Activated CD8-positive, alpha-beta T cell treated with anti-CD3 and anti-CD28 coated beads, Interleukin-2, amount 10 ng/mL, durations not matched to agents 7 days and 5 days (primary cell): ENCODE measurements around the gene C1orf141. TPM values are rescaled to one million over a fixed set of nuclear protein-coding genes. Genes with fewer than 3 reads are reported as not detected.
A peak's percentile ranks its signal among the peaks of the same experiment; 100 is the strongest.

ENCODE experiments used
- ATAC-seq: fragments of 150-1000 bp; cut with Tn5 transposase; one replicate; pipeline ENCODE4 v1.10.0; 2021; ENCODE audit warnings: moderate library complexity
- CTCF ChIA-PET: fragments of 350-600 bp; sonication (Branson Sonifier 250); formaldehyde crosslinking; loops from one replicate; lab custom pipeline; 2021; ENCODE audit warnings: antibody characterized with exemption; lab: Charles Lee
- POLR2A ChIA-PET: fragments of 350-600 bp; sonication (Branson Sonifier 250); formaldehyde crosslinking; loops from one replicate; lab custom pipeline; 2021; ENCODE audit warnings: antibody characterized with exemption; lab: Charles Lee
- DNase-seq: peaks from one replicate; pipeline ENCODE4 v3.0.0-alpha.2; 2020
- H3K27ac Mint-ChIP-seq: one replicate; pipeline ENCODE4 v1.8.0; 2021; ENCODE audit warnings: mild to moderate bottlenecking, mixed read lengths
- H3K27me3 Mint-ChIP-seq: one replicate; pipeline ENCODE4 v1.8.0; 2021; ENCODE audit warnings: low read depth, mixed read lengths
- H3K36me3 Mint-ChIP-seq: one replicate; pipeline ENCODE4 v1.8.0; 2021; ENCODE audit warnings: low read depth, mixed read lengths
- H3K4me1 Mint-ChIP-seq: one replicate; pipeline ENCODE4 v1.8.0; 2021; ENCODE audit warnings: low read depth, mixed read lengths
- H3K4me3 Mint-ChIP-seq: one replicate; pipeline ENCODE4 v1.8.0; 2021; ENCODE audit warnings: mild to moderate bottlenecking, mixed read lengths
- H3K9me3 Mint-ChIP-seq: one replicate; pipeline ENCODE4 v1.8.0; 2022; ENCODE audit warnings: mixed read lengths; ENCODE audit not compliant: insufficient read depth
- total RNA-seq, 2 experiments: library from RNA; stranded (reverse); gene quantifications; one replicate each; pipeline ENCODE4 v1.2.3, GENCODE V29; 2021

C1orf141 gene
- total RNA-seq: not detected

DNA sequence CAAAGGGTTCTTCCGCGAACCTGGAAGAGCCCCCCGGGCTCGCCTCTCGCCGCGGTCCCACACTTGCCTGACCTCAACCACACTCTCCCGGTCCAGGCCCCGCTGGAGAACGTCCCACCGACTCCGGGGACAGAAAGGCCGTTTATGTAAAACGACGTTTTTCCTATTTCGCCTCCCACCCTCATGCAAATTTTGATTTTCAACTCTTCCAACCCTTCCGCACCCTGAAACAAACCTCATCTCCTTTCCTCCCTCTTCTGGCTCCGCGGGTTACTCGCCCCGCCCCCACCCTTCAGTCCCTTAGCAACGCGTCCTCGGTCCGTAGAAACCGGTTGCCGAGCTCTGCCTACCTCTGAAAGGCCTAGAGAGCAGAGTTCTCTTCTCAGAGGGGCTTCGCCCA is at the start of gene C1orf141:
Gene C1orf141 (minus strand): TSS at position 276 of the 400 bp plus-strand sequence. CDS start 7,730 bp downstream, outside the sequence.
- POLR2A ChIA-PET: no interaction called here
- H3K4me1 Mint-ChIP-seq: peaks cover 13% of the 10 kb centered on the region
- ATAC-seq (peak; percentile 77), DNase-seq (peak; percentile 35)
- no peak within 1 kb of the TSS for H3K27ac Mint-ChIP-seq
- H3K9me3 Mint-ChIP-seq: no peaks in the 10 kb centered on the region
- no peaks in the 10 kb centered on the region for H3K27me3 Mint-ChIP-seq
- CTCF ChIA-PET: interaction anchor here (0.9 to 5.3 kb wide), 3 partner anchors 11 to 80 kb away, joined by 3 to 24 read pairs (median 3); no protein-coding TSS in a partner anchor
- H3K4me3 Mint-ChIP-seq: peak within 1 kb of the TSS; percentile 63
- no peaks in the 10 kb centered on the region for H3K36me3 Mint-ChIP-seq

DNA sequence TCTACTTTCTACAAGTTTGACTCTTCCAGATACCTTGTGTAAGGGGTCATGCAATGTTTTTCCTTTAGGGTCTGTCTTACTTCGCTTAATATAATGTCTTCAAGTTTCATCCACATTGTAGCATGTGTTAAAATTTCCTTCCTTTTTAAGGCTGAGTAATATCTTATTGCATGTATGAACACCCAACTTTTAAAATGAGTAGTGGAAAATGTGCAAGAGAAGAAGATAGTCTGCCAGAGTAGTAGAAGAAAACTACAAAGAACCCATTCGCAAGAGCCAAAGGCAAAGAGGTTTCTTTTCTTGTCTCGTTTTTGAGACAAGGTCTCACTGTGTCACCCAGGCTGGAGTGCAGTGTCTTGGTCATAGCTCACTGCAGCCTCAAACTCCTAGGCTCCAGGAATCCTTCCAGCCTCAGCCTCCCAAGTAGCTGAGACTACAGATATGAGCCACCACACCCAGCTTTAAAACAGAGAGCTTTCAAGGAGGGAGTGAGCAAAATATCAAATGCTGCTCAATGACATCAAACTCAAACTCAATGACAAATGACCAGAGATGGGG is 40.8 kb upstream of the C1orf141 start:
- CTCF ChIA-PET: interaction anchor here (0.8 to 1.9 kb wide), 3 partner anchors 15 to 36 kb away, joined by 3 to 7 read pairs (median 4); no protein-coding TSS in a partner anchor

DNA sequence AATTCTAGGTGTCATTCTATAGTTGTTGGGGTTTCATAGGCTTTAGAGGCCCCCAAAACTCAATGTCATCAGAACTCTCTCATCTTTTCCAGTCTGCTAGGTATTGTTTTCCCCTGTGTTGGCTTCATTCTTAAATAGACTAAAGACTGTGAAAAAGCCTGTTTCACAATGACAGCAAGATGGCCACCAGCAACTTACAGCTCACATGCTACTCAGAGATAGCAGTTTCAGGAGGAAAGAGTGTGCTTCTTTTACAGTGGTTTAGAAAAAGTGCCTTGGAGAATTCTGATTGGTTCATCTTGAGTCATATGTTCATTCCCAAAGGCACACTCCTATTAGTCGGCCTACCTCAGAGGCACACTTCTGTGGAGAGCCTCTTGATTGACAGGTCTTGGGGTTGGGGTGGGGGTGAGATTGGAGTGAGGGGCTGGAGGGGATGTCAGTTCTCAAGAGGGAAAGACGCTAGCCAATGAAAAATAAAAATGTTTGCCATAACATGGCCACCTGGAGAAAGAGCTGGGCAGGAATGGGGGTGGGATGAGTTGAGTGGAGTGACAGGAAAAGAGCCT is 40.0 kb upstream of the C1orf141 start:
- no peak for ATAC-seq
- ChIA-PET CTCF (interaction anchor here (1.9 kb wide), 1 partner anchor 26 kb away, joined by 7 read pairs; no protein-coding TSS in a partner anchor), POLR2A (interaction anchor here (0.6 kb wide), 1 partner anchor 31 kb away, joined by 4 read pairs; no protein-coding TSS in a partner anchor)
- H3K4me1 Mint-ChIP-seq: peaks cover 46% of the 10 kb centered on the region
- H3K27me3 Mint-ChIP-seq: peaks cover 6% of the 10 kb centered on the region
- no peaks in the 10 kb centered on the region for H3K9me3 Mint-ChIP-seq
- peaks cover 21% of the 10 kb centered on the region for H3K36me3 Mint-ChIP-seq
- no peak overlapping the region for H3K27ac Mint-ChIP-seq
- H3K4me3 Mint-ChIP-seq: no peak overlapping the region
- DNase-seq: no peak

More for the DNA sequence above, 40.8 kb upstream of the C1orf141 start:
- Mint-ChIP-seq H3K36me3 (peaks cover 21% of the 10 kb centered on the region), H3K4me3 (no peak overlapping the region), H3K27me3 (peaks cover 8% of the 10 kb centered on the region), H3K27ac (no peak overlapping the region), H3K4me1 (peaks cover 39% of the 10 kb centered on the region), H3K9me3 (no peaks in the 10 kb centered on the region)
- DNase-seq: no peak
- POLR2A ChIA-PET: no interaction called here
- ATAC-seq: no peak

DNA sequence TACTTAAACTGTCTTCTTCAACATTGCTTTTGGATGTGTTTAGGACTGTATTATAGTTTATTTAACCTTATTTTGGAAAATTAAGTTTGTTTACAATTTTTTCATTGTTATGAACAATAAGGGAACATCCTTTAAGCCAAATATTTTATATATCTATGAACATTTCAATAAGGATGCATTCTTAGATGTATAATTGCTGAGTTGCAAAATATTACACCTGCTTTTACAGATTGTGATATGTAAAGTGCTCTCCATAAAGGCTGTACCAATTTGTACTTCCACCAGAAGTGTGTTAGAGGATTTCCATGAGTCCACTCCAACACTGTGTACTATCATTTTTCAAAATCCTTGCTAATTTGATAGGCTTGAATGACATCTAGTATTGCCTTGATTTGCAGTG is 39.2 kb upstream of the C1orf141 start:
- Mint-ChIP-seq H3K27ac (no peak overlapping the region), H3K9me3 (no peaks in the 10 kb centered on the region), H3K4me3 (no peak overlapping the region), H3K4me1 (peaks cover 49% of the 10 kb centered on the region), H3K27me3 (peaks cover 4% of the 10 kb centered on the region), H3K36me3 (peaks cover 17% of the 10 kb centered on the region)
- no peak for DNase-seq
- ATAC-seq: no peak
- ChIA-PET POLR2A (no interaction called here), CTCF (no interaction called here)

DNA sequence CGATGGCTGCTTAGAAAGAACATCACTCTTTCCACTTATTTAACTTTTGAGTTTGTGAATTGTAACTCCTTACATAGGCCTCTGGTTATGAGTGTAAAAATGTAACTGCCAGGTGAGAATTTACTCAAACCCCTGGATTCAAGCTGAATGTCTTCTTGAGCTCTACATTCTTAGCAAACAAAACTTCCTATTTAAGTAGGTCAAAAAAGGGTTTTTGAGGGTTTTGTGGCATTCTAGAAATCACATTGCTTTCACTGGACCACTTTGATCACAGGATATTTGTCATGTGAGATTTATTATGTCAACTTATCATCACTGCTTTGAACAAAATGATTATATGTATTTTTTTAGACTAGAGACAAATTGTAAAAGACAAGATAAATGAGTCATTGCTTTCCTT is 37.2 kb upstream of the C1orf141 start:
- Mint-ChIP-seq H3K4me3 (peak overlapping the region; percentile 50), H3K27ac (peak overlapping the region; percentile 85), H3K4me1 (peaks cover 49% of the 10 kb centered on the region), H3K27me3 (peaks cover 7% of the 10 kb centered on the region), H3K36me3 (peaks cover 15% of the 10 kb centered on the region), H3K9me3 (no peaks in the 10 kb centered on the region)
- ATAC-seq: peak; percentile 31
- ChIA-PET CTCF (interaction anchor here (0.6 to 13.1 kb wide), 7 partner anchors 10 to 176 kb away, joined by 3 to 173 read pairs (median 11); no protein-coding TSS in a partner anchor), POLR2A (interaction anchor here (1.7 to 2.0 kb wide), 4 partner anchors 9 to 41 kb away, joined by 5 to 8 read pairs (median 7); no protein-coding TSS in a partner anchor)
- no peak for DNase-seq

DNA sequence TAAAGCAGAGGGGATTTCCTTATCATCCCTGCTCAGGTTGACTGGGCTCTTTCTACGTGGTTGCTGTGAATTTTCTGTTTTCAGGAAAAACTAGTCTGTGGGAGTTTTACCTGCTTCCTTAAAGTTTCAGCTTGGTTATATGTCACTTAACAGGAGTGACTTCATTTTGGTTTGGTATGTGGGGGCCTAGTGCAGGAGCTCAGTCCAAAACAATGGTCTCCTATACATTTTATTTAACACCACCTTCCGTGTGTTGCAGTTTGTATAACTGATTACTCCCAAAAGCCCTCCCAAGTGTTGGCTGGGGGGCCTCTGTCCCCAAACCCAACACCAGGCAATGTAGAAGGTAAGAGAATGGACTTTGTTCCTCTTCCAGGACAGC is 36.8 kb upstream of the C1orf141 start:
- DNase-seq (no peak), ATAC-seq (no peak)
- H3K4me1 Mint-ChIP-seq: peaks cover 49% of the 10 kb centered on the region
- H3K27ac Mint-ChIP-seq: peak overlapping the region; percentile 85
- H3K4me3 Mint-ChIP-seq: peak overlapping the region; percentile 50
- peaks cover 7% of the 10 kb centered on the region for H3K27me3 Mint-ChIP-seq
- POLR2A ChIA-PET: interaction anchor here (1.7 to 2.0 kb wide), 4 partner anchors 9 to 41 kb away, joined by 5 to 8 read pairs (median 7); no protein-coding TSS in a partner anchor
- H3K9me3 Mint-ChIP-seq: no peaks in the 10 kb centered on the region
- CTCF ChIA-PET: interaction anchor here (0.6 to 13.1 kb wide), 8 partner anchors 10 to 175 kb away, joined by 3 to 173 read pairs (median 10); no protein-coding TSS in a partner anchor
- peaks cover 13% of the 10 kb centered on the region for H3K36me3 Mint-ChIP-seq

DNA sequence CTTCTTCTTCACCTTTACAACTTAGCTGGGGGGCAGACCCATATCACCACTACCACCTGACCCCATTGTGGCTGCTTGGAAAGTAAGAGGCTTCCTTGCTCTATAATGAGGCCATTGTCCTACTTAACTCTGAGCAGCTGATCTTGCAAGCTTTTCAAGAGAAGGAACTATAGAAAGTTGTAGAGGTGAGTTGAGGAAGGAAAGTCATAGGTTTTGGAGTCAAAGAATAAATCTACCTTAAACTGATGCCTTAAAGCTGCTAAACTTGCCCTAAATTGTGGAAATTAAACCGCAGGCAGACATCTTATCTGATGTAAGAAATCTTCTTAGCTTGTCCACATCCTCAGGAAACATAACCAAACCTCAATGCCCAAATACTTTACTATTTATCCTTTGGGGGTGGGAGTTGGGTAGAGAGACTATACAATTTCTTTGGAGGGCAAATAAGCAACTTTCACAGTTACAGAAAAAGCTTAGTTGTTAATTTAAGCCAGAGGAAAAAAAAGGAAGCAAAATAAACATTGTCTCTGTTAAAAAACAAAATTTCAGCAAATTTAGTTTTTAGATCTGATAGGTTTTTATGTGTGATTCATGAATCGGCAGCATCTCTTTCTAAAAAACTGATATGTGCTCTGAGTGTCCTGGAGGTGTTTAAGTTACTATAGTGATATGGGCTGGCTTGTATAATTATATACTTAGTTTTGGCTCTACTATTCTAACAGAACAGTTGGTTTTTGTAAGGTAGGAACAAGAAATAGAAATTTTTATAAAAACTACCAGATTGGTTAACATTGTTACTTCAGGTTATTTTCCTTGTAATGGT is 36.2 kb upstream of the C1orf141 start:
- ChIA-PET POLR2A (interaction anchor here (0.6 to 2.0 kb wide), 5 partner anchors 8 to 255 kb away, joined by 3 to 8 read pairs (median 6); no protein-coding TSS in a partner anchor), CTCF (interaction anchor here (0.7 to 13.1 kb wide), 12 partner anchors 9 to 406 kb away, joined by 3 to 173 read pairs (median 7); no protein-coding TSS in a partner anchor)
- H3K27ac Mint-ChIP-seq: peak overlapping the region; percentile 85
- H3K36me3 Mint-ChIP-seq: peaks cover 13% of the 10 kb centered on the region
- H3K4me3 Mint-ChIP-seq: peak overlapping the region; percentile 50
- ATAC-seq (peak; percentile 69), DNase-seq (peak; percentile 63)
- no peaks in the 10 kb centered on the region for H3K9me3 Mint-ChIP-seq
- H3K27me3 Mint-ChIP-seq: peaks cover 10% of the 10 kb centered on the region
- H3K4me1 Mint-ChIP-seq: peaks cover 53% of the 10 kb centered on the region

DNA sequence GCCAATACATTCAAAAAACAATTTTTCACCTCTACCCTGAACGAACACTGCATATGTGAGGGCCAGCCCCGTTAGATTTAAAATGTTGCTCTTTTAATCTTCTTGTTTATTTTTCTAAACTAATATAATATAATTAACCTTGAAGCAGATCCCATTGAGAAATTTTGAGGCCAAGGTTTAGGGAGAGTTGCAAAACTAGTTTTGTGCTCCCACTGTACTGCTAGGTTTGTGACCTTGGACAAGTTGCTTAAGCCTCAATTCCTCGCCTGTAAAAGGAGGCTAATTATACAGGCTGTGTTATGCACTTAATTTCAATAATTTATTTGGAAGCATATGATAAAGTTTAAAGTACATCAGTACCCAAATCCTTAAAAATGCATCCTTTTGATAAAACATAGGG is 35.2 kb upstream of the C1orf141 start:
- Mint-ChIP-seq H3K4me3 (no peak overlapping the region), H3K4me1 (peaks cover 46% of the 10 kb centered on the region), H3K36me3 (peaks cover 9% of the 10 kb centered on the region), H3K27ac (no peak overlapping the region), H3K9me3 (no peaks in the 10 kb centered on the region), H3K27me3 (peaks cover 10% of the 10 kb centered on the region)
- DNase-seq (no peak), ATAC-seq (no peak)
- ChIA-PET POLR2A (no interaction called here), CTCF (interaction anchor here (1.5 to 13.1 kb wide), 7 partner anchors 8 to 405 kb away, joined by 3 to 173 read pairs (median 12); no protein-coding TSS in a partner anchor)

DNA sequence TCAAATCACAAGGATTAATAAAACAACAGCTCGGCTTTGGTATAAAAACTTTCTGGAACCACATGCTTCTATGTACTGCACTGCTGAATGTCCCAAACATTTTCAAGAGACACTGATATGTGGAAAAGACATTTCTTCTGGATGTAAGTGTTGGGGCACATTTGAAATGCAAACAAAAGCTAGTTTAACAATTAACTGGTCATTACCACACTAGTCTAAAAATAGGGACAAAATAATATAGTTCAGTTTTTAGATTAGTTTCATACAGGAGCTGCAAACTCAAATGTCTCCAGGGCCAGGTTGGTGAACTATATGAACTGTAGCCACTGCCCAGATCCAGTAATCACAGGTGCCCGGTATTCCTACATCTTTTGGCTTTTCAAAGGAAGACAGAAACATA is 34.7 kb upstream of the C1orf141 start:
- ChIA-PET POLR2A (no interaction called here), CTCF (interaction anchor here (1.5 to 13.1 kb wide), 4 partner anchors 20 to 405 kb away, joined by 4 to 173 read pairs (median 21); no protein-coding TSS in a partner anchor)
- Mint-ChIP-seq H3K27me3 (peaks cover 10% of the 10 kb centered on the region), H3K4me1 (peaks cover 48% of the 10 kb centered on the region), H3K4me3 (no peak overlapping the region), H3K36me3 (peaks cover 9% of the 10 kb centered on the region), H3K9me3 (no peaks in the 10 kb centered on the region), H3K27ac (no peak overlapping the region)
- DNase-seq (no peak), ATAC-seq (no peak)

DNA sequence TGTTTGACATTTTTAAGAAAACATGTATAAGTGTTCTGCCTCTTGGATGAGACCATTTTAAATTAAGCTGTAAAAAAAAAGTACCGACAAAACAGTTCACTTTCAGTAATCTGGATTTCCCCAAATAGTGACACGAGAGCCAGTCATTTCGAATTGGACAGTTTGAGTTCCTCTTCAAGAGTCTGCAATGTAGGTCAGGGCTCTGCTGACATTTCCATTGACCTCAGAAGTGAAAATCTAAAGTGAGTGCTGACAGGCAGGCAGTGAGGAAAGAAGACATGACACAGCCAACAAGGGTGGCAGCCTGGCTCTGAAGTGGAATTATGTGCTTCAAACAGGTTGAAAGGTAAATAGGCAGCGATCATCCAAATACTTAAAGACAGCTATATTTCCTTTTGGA is 31.4 kb upstream of the C1orf141 start, which contains the start of gene IL23R:
Gene IL23R (plus strand): TSS at position 259 of the 400 bp plus-strand sequence. CDS start 1,667 bp downstream, outside the sequence.
- no peaks in the 10 kb centered on the region for H3K9me3 Mint-ChIP-seq
- no peak within 1 kb of the TSS for H3K4me3 Mint-ChIP-seq
- ChIA-PET POLR2A (interaction anchor here (0.7 to 1.2 kb wide), 2 partner anchors 39 to 263 kb away, joined by 3 read pairs; no protein-coding TSS in a partner anchor), CTCF (interaction anchor here (0.7 to 13.1 kb wide), 8 partner anchors 17 to 263 kb away, joined by 3 to 173 read pairs (median 5); no protein-coding TSS in a partner anchor)
- ATAC-seq (no peak), DNase-seq (no peak)
- H3K27me3 Mint-ChIP-seq: peaks cover 10% of the 10 kb centered on the region
- H3K4me1 Mint-ChIP-seq: peaks cover 45% of the 10 kb centered on the region
- H3K27ac Mint-ChIP-seq: no peak within 1 kb of the TSS
- H3K36me3 Mint-ChIP-seq: peaks cover 7% of the 10 kb centered on the region
